Caco-2 (cell line): ENCODE results near the gene TP53TG5. TPM values are rescaled to one million over a fixed set of nuclear protein-coding genes. Genes with fewer than 3 reads are reported as not detected.

Experiments used
- BruUV-seq: library from RNA; stranded (reverse); fragments of 400-500 nt; replicated peaks from 2 replicates; lab custom pipeline; 2021; lab: Mats Ljungman, UMichigan
- CTCF ChIA-PET: fragments of 300-600 bp; sonication (Branson Sonifier 250); formaldehyde crosslinking; loops from one replicate; lab custom pipeline; 2022; ENCODE audit warnings: antibody characterized with exemption; lab: Charles Lee
- POLR2A ChIA-PET: fragments of 300-600 bp; sonication (Branson Sonifier 250); formaldehyde crosslinking; loops from one replicate; lab custom pipeline; 2022; ENCODE audit warnings: antibody characterized with exemption; lab: Charles Lee
- DNase-seq, 2 experiments: peaks; one replicate each; pipeline versions ENCODE4 v3.0.0 to v3.0.0-alpha.2; 2020 to 2022
- H3K27me3 ChIP-seq: replicated peaks from 2 replicates; pipeline ENCODE4 v1.6.0; 2011; ENCODE audit warnings: low read length; ENCODE audit not compliant: control insufficient read depth, insufficient read depth
- H3K36me3 ChIP-seq: 2 replicates; pipeline ENCODE4 v1.5.1; 2011; ENCODE audit warnings: low read length; ENCODE audit not compliant: control insufficient read depth, insufficient read depth
- H3K4me1 ChIP-seq: fragments of 250-450 bp; sonication (Bioruptor Pico); 2 replicates; pipeline ENCODE4 v1.5.1; 2020; ENCODE audit warnings: mild to moderate bottlenecking
- H3K4me3 ChIP-seq: 2 replicates; pipeline ENCODE4 v1.5.1; 2011; ENCODE audit warnings: low read depth, mild to moderate bottlenecking, control low read depth, low read length
- H3K9me3 ChIP-seq: fragments of 250-450 bp; sonication (Bioruptor Pico); 2 replicates; pipeline ENCODE4 v1.5.1; 2020; ENCODE audit warnings: mild to moderate bottlenecking, moderate library complexity
- H3K27ac Mint-ChIP-seq: one replicate; pipeline ENCODE4 v1.8.0; 2022; ENCODE audit warnings: mixed read lengths; ENCODE audit not compliant: unreplicated experiment
- H3K27me3 Mint-ChIP-seq: one replicate; pipeline ENCODE4 v1.8.0; 2022; ENCODE audit warnings: mixed read lengths; ENCODE audit not compliant: insufficient read depth, unreplicated experiment
- H3K36me3 Mint-ChIP-seq: one replicate; pipeline ENCODE4 v1.8.0; 2022; ENCODE audit warnings: mild to moderate bottlenecking, mixed read lengths; ENCODE audit not compliant: insufficient read depth, unreplicated experiment
- H3K4me1 Mint-ChIP-seq: one replicate; pipeline ENCODE4 v1.8.0; 2022; ENCODE audit warnings: low read depth, mixed read lengths; ENCODE audit not compliant: unreplicated experiment
- H3K4me3 Mint-ChIP-seq: one replicate; pipeline ENCODE4 v1.8.0; 2022; ENCODE audit warnings: mild to moderate bottlenecking, moderate library complexity, mixed read lengths; ENCODE audit not compliant: unreplicated experiment
- H3K9me3 Mint-ChIP-seq: one replicate; pipeline ENCODE4 v1.8.0; 2022; ENCODE audit warnings: mixed read lengths; ENCODE audit not compliant: unreplicated experiment
- CTCF ChIP-seq, 2 experiments: fragments of 200-600 bp in 1 of 2; IDR thresholded peaks; 1 replicate in 1 of 2; 2 replicates in 1 of 2; pipeline versions ENCODE4 v1.5.1 to v1.8.0; 2011 to 2022; ENCODE audit warnings: antibody characterized with exemption in 1 of 2, control low read depth in 1 of 2, inconsistent platforms in 1 of 2, low read depth in 1 of 2, low read length in 1 of 2, mild to moderate bottlenecking in 1 of 2, moderate library complexity in 1 of 2; ENCODE audit not compliant: insufficient read depth in 1 of 2, severe bottlenecking in 1 of 2, unreplicated experiment in 1 of 2
- intact Hi-C: fragments of 100-400 bp; cut with micrococcal nuclease; formaldehyde crosslinking; loops from one replicate; pipeline ENCODE4 v1.10.0; 2022; ENCODE audit not compliant: unreplicated experiment
- total RNA-seq: library from RNA; stranded (reverse); gene quantifications from 2 replicates; pipeline ENCODE4 v1.2.3, GENCODE V29; 2022

TP53TG5 gene
- total RNA-seq, 1 experiment from 2014 or later: not detected

- no peaks in the 10 kb centered on the region for H3K9me3 ChIP-seq
- no peaks in the 10 kb centered on the region for H3K4me1 ChIP-seq
- Mint-ChIP-seq H3K27me3 (no peaks in the 10 kb centered on the region), H3K4me1 (no peaks in the 10 kb centered on the region), H3K36me3 (peaks cover 6% of the 10 kb centered on the region), H3K9me3 (no peaks in the 10 kb centered on the region), H3K4me3 (no peak overlapping the region), H3K27ac (no peak overlapping the region)
- intact Hi-C loops: no loop called here
- H3K4me3 ChIP-seq: no peak overlapping the region
- ChIA-PET CTCF (interaction anchor here (0.6 to 2.0 kb wide), 2 partner anchors 51 to 60 kb away, joined by 3 to 7 read pairs; no protein-coding TSS in a partner anchor), POLR2A (interaction anchor here (0.9 to 1.3 kb wide), 2 partner anchors 8 to 60 kb away, joined by 3 to 4 read pairs; no protein-coding TSS in a partner anchor)
- no TSS peak for BruUV-seq
- no peak for DNase-seq
- no peaks in the 10 kb centered on the region for H3K36me3 ChIP-seq
- H3K27me3 ChIP-seq: no peaks in the 10 kb centered on the region
- no peak for TF ChIP-seq CTCF (IDR thresholded peaks at IDR 0.05; ENCODE audit: insufficient read depth in 1 of 2, low read depth in 1 of 2, low read length in 1 of 2, severe bottlenecking in 1 of 2, unreplicated experiment in 1 of 2)
Observed at GRCh38 chr20:45377269-45377668, 856 bp downstream of the TP53TG5 start.

GRCh38 chr20:45374966-45375365, 3.2 kb downstream of the TP53TG5 start:
- POLR2A ChIA-PET: no interaction called here
- Histone ChIP-seq H3K4me1 (no peaks in the 10 kb centered on the region), H3K27me3 (no peaks in the 10 kb centered on the region), H3K36me3 (no peaks in the 10 kb centered on the region), H3K9me3 (no peaks in the 10 kb centered on the region), H3K4me3 (no peak overlapping the region)
- DNase-seq: no peak
- Mint-ChIP-seq H3K9me3 (no peaks in the 10 kb centered on the region), H3K4me1 (no peaks in the 10 kb centered on the region), H3K4me3 (no peak overlapping the region), H3K27me3 (no peaks in the 10 kb centered on the region), H3K27ac (no peak overlapping the region), H3K36me3 (peaks cover 6% of the 10 kb centered on the region)
- intact Hi-C loops: loop anchor here (1.0 kb wide), 1 partner anchor 62 kb away; no protein-coding TSS in a partner anchor
- CTCF ChIA-PET: interaction anchor here (0.6 to 3.6 kb wide), 4 partner anchors 15 to 61 kb away, joined by 3 to 27 read pairs (median 12); no protein-coding TSS in a partner anchor
- BruUV-seq: no TSS peak
- TF ChIP-seq CTCF (IDR thresholded peaks at IDR 0.05; ENCODE audit: insufficient read depth in 1 of 2, low read depth in 1 of 2, low read length in 1 of 2, severe bottlenecking in 1 of 2, unreplicated experiment in 1 of 2): no peak

- ChIA-PET CTCF (interaction anchor here (0.7 to 4.6 kb wide), 29 partner anchors 9 to 397 kb away, joined by 3 to 95 read pairs (median 5); partner anchors contain the start of genes PIGT, SDC4, SYS1 and WFDC10A), POLR2A (interaction anchor here (0.6 to 1.0 kb wide), 3 partner anchors 11 to 63 kb away, joined by 3 to 4 read pairs (median 3); partner anchors contain the start of genes PIGT and SYS1)
- Mint-ChIP-seq H3K27ac (no peak overlapping the region), H3K4me1 (no peaks in the 10 kb centered on the region), H3K27me3 (no peaks in the 10 kb centered on the region), H3K9me3 (no peaks in the 10 kb centered on the region), H3K4me3 (peak overlapping the region; percentile 64), H3K36me3 (peaks cover 6% of the 10 kb centered on the region)
- no peak for TF ChIP-seq CTCF (IDR thresholded peaks at IDR 0.05; ENCODE audit: insufficient read depth in 1 of 2, low read depth in 1 of 2, low read length in 1 of 2, severe bottlenecking in 1 of 2, unreplicated experiment in 1 of 2)
- Histone ChIP-seq H3K9me3 (no peaks in the 10 kb centered on the region), H3K36me3 (no peaks in the 10 kb centered on the region), H3K27me3 (no peaks in the 10 kb centered on the region), H3K4me3 (no peak overlapping the region), H3K4me1 (no peaks in the 10 kb centered on the region)
- DNase-seq: no peak
- no TSS peak for BruUV-seq
- intact Hi-C loops: loop anchor here (1.0 kb wide), 1 partner anchor 63 kb away; no protein-coding TSS in a partner anchor
Observed at GRCh38 chr20:45374101-45374467, 4.0 kb downstream of the TP53TG5 start.
